ENCODE measurements around the gene CFAP54. TPM values are rescaled to one million over a fixed set of nuclear protein-coding genes. Genes with fewer than 3 reads are reported as not detected.

The CFAP54 gene, protein sequence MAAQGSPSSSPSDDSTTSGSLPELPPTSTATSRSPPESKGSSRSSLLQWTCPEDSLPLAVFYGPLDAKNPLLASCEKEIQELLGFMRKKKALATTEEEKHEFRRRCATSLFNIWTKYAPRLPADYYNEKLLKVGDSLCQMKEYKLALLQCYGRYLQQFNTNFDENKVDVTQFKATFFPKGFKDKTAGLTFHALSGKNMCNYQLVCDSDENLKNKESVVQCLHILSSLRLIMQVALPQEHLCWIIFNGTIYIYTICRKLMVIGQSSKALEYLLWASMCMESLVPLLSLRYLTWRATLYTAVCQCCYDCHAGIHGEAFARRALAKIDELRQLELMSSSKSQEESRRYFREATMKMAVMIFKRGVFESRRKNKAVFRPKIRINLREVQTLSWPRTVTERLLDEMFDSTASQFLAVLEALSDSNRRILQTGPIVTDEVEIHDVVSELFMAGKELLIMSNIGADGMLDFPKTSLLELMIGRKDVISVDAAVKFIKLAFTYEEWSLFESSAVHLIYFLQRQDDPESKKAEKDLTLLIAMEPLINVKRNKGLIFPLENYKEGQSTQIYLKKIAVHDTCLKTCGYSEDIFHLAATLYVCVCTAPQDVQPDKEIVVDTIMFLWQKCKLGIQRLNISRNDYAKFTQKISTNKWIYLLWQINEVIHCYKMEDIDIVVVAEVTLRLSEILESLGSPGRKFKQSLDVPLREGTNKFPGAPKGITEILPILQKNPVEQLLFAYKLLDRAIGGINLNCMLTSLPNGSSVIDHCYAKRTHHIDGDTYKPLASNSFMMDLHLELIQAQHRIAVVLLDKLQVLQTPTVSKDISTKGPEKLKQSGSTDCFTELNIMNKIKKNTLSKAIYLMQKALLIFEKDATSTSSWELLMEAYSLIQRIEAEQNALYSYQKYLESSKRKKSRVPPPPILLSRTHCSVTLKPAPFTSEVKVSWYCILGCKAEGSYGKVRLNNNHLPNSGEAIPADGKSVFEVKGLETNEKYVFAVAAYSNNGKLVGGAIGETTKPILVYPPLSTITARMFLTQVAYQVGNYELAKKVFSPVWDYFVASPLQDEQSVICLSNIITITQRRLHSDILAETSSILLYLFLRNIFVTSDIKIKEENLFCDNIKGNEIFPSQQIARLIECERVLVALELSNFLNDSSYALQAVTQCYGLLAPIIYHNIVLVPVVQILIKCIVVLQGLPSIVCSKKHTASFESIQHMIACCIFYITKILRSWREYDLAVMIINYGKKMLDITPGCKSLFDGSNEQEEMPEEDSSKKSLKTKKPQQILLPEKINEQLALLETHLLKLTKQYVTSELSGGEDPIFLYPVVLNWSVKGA (N-terminal part only)
- polyA plus RNA-seq (ENCODE audit: low read depth in 6 of 6): not detected

DNA sequence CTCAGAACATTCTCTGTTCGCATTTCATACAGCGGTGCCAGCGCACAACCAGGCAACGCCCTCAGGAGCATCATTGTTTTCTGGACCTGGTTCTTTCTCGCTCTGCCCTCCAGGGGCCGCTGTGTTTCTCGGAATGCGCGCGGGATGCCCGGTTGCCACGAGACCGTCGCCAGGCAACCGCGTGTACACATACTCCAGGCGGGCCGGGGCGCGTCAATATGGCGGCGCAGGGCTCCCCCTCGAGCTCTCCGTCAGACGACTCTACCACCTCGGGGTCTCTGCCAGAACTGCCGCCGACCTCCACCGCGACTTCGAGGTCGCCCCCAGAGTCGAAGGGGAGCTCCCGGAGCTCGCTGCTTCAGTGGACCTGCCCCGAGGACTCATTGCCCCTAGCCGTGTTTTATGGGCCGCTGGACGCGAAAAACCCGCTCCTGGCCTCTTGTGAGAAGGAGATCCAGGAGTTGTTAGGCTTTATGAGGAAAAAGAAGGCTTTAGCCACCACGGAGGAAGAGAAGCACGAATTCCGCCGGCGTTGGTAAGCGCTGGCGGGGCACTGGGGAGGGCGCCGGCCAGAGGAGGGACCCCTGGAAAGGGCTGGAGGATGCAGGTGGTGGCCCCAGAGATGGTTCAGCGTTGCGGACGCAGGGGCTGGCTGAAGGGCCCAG, at the start of gene CFAP54:
CFAP54 (plus strand) TSS at position 186 of the 665 bp plus-strand sequence; CDS start at position 219, 33 bp downstream.
- H3K4me1 Mint-ChIP-seq: peaks cover 13 to 17% (median 14%) of the 10 kb centered on the region in 3 donors
- H3K36me3 Mint-ChIP-seq: no peaks in the 10 kb centered on the region
- H3K4me3 Mint-ChIP-seq: peak within 1 kb of the TSS; percentile 84 to 95 (median 92)
- no peaks in the 10 kb centered on the region for H3K9me3 Mint-ChIP-seq
- DNase-seq (peak; percentile 93), ATAC-seq (ENCODE audit: low read depth in 2 of 2) (peak; percentile 96)
- peak within 1 kb of the TSS; percentile 85 to 99 (median 96) for H3K27ac Mint-ChIP-seq
- H3K27me3 Mint-ChIP-seq: peaks cover 7 to 14% (median 11%) of the 10 kb centered on the region in 3 donors

DNA sequence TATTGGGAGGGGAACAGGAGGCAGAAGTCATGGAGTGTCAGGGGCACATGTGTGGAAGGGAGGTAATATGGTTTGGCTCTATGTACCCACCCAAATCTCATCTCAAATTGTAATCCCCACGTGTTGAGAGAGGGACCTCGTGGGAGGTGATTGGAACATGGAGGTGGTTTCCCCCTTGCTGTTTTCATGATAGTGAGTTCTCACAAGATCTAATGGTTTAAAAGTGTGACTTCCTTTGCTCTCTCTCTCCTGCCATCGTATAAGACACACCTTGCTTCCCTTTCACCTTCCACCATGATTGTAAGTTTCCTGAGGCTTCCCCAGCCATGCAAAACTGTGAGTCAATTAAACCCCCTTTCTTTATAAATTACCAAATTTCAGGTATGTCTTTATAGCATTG, 47.6 kb upstream of the CFAP54 start:
- H3K36me3 Mint-ChIP-seq: no peaks in the 10 kb centered on the region
- no peaks in the 10 kb centered on the region for H3K9me3 Mint-ChIP-seq
- H3K27me3 Mint-ChIP-seq: peaks cover 0 to 5% (median 0%) of the 10 kb centered on the region in 3 donors
- ATAC-seq (ENCODE audit: low read depth in 2 of 2) (no peak), DNase-seq (no peak)
- peaks cover 8 to 15% (median 14%) of the 10 kb centered on the region in 3 donors for H3K4me1 Mint-ChIP-seq
- H3K4me3 Mint-ChIP-seq: no peak overlapping the region
- H3K27ac Mint-ChIP-seq: peak overlapping the region in 1 of 6 donors; percentile 61

DNA sequence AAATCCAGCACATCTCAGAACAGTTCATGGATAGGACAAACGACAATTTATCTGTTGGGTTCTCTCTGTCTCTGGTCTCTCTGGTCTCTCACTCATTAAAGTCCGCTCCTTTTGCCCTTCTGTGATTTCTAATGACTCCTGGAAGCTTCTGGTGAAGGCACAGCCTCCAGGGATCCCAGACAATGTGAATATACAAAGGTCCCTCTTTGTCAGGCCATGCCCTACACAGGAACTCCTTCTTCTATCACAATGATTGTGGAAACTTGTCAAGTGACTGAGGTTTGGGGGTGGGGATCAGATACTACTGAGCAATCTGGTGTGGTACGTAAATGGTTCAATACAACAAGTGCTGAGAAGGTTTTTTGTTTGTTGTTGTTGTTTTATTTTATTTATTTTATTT, 46.5 kb upstream of the CFAP54 start:
- H3K27me3 Mint-ChIP-seq: peaks cover 0 to 5% (median 0%) of the 10 kb centered on the region in 3 donors
- DNase-seq: no peak
- no peaks in the 10 kb centered on the region for H3K36me3 Mint-ChIP-seq
- no peak overlapping the region for H3K4me3 Mint-ChIP-seq
- H3K4me1 Mint-ChIP-seq: peaks cover 8 to 17% (median 14%) of the 10 kb centered on the region in 3 donors
- no peak for ATAC-seq (ENCODE audit: low read depth in 2 of 2)
- H3K9me3 Mint-ChIP-seq: no peaks in the 10 kb centered on the region
- no peak overlapping the region for H3K27ac Mint-ChIP-seq

DNA sequence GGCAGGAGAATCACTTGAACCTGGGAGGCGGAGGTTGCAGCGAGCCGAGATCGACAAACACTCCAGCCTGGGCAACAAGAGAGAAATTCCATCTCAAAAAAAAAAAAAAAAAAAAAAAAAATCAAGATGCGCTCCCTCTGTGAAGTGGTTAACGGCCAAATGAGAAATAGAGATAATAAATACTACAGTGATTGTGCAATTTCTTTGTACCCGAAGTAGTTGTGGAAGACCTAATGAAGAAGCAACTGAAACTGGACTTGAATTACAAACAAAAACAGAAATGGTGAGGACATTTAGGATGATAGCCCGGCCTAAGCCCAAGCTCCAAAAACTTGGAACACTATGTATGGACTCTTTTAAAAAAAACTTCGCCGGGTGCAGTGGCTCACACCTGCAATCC, 45.0 kb upstream of the CFAP54 start:
- DNase-seq (no peak), ATAC-seq (ENCODE audit: low read depth in 2 of 2) (no peak)
- H3K27me3 Mint-ChIP-seq: peaks cover 0 to 5% (median 0%) of the 10 kb centered on the region in 3 donors
- H3K27ac Mint-ChIP-seq: peak overlapping the region in 1 of 6 donors; percentile 77
- H3K4me3 Mint-ChIP-seq: peak overlapping the region in 1 of 8 donors; percentile 15
- no peaks in the 10 kb centered on the region for H3K36me3 Mint-ChIP-seq
- peaks cover 8 to 17% (median 14%) of the 10 kb centered on the region in 3 donors for H3K4me1 Mint-ChIP-seq
- no peaks in the 10 kb centered on the region for H3K9me3 Mint-ChIP-seq

DNA sequence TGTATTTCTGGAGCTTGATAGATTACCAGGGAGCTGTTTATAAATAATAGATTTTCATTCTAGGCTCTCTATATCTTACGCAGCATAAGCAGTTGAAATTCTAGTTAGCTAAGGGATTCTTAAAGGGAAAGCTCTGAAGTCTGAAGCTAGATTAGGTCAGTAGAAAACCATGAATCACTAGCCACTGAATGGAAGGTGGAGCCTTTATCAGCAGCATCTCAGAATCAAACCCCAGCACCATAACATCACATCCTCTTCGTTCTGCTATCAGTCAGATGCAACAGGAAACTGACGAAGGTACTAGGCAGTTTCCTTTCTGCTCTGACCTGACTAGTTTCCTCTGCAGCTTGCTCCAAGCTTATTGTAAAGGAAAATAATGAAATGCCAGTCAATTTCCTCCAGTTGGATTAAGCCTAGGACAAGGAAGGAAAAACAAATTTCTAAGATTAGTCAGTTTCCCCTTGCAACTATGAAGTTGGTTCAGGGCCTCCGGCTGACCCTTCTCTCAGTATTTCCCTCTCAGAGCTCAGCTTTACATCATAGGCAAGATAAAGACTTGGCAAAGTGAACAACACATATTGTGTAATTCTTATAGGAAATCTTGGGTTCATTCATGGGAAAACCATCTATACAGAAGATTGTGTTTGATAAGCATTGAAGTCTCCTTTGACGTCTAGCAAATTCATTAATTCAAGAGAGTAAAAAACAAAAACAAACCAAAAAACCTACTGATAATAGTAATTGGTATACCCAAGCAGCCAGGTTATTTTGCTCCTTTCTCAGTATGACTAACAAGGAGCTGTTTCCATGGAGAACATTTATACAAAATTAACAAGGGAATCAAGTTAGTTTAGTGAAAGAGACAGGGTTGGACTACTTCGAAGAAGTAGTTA, 43.4 kb upstream of the CFAP54 start:
- peak overlapping the region; percentile 62 to 92 (median 80) for H3K27ac Mint-ChIP-seq
- peaks cover 8 to 17% (median 14%) of the 10 kb centered on the region in 3 donors for H3K4me1 Mint-ChIP-seq
- H3K36me3 Mint-ChIP-seq: no peaks in the 10 kb centered on the region
- no peaks in the 10 kb centered on the region for H3K9me3 Mint-ChIP-seq
- DNase-seq: peak; percentile 29
- H3K27me3 Mint-ChIP-seq: peaks cover 0 to 5% (median 0%) of the 10 kb centered on the region in 3 donors
- peak; percentile 98 to 99 for ATAC-seq (ENCODE audit: low read depth in 2 of 2)
- H3K4me3 Mint-ChIP-seq: peak overlapping the region in 4 of 8 donors; percentile 5 to 40 (median 25)

DNA sequence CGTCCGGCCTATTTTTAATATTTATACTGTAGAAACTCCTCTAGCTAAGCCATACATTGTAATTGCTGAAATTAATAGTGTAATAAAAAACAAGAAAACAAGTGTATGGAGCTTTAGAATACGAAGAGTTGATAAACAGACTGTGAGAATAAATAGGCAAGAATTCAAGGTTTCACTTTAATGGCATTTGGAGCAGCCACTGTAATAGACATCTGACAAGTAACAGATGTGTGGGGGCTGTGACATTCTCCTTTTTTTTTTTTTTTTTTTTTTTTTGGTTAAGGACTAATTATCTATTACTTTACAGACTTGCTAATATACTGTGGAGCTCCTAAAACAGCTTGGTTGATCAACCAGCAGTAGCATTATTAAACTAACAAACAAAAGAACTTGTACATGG, 42.1 kb upstream of the CFAP54 start:
- ATAC-seq (ENCODE audit: low read depth in 2 of 2): no peak
- no peaks in the 10 kb centered on the region for H3K27me3 Mint-ChIP-seq
- DNase-seq: no peak
- peaks cover 8 to 17% (median 14%) of the 10 kb centered on the region in 3 donors for H3K4me1 Mint-ChIP-seq
- no peak overlapping the region for H3K27ac Mint-ChIP-seq
- no peaks in the 10 kb centered on the region for H3K36me3 Mint-ChIP-seq
- H3K4me3 Mint-ChIP-seq: no peak overlapping the region
- no peaks in the 10 kb centered on the region for H3K9me3 Mint-ChIP-seq

DNA sequence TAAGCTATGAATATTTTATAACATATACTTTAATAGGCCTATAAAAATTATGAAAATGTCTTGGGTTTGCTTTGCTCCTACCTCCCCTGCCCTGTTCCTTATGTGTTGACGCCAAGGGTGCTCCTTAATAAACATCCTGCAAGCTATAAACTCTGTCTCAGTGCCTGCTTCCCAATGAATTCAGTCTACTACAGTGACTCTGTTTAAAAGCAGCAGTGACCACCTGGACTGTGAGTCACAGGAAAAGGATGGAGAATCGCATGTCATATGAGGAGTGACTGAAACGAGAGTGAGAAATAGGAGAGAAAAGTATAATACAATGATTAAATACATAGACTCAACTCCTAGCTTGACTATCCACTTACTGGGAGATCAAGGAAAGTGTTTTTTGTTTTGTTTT, 41.1 kb upstream of the CFAP54 start:
- Mint-ChIP-seq H3K9me3 (no peaks in the 10 kb centered on the region), H3K4me3 (no peak overlapping the region), H3K36me3 (no peaks in the 10 kb centered on the region), H3K27ac (no peak overlapping the region), H3K27me3 (no peaks in the 10 kb centered on the region), H3K4me1 (peaks cover 8 to 17% (median 14%) of the 10 kb centered on the region in 3 donors)
- DNase-seq: no peak
- ATAC-seq (ENCODE audit: low read depth in 2 of 2): no peak

DNA sequence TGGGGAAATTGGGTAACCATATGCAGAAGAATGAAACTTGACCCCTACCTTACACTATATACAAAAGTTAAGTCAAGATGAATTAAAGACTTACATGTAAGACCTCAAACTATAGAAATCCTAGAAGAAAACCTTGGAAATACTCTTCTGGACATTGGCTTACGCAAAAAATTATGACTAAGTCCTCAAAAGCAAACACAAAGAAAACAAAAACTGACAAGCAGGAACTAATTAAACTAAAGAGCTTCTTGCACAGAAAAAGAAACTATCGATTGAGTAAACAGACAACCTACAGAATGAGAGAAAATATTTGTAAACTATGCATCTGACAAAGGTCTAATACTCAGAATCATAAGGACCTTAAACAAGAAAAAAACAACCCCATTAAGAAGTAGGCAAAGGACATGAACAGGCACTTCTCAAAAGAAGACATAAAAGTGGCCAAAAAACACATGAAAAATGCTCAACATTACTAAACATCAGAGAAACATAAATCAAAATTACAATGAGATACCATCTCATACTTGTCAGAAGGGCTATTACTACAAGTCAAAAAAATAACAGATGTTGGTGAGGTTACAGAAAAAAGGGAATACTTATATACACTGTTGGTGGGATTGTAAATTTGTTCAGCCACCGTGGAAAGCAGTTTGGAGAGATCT, 37.0 kb upstream of the CFAP54 start:
- H3K27ac Mint-ChIP-seq: peak overlapping the region in 3 of 6 donors; percentile 2 to 10 (median 5)
- peaks cover 14 to 25% (median 20%) of the 10 kb centered on the region in 3 donors for H3K4me1 Mint-ChIP-seq
- H3K27me3 Mint-ChIP-seq: no peaks in the 10 kb centered on the region
- no peak for DNase-seq
- no peak overlapping the region for H3K4me3 Mint-ChIP-seq
- H3K9me3 Mint-ChIP-seq: no peaks in the 10 kb centered on the region
- ATAC-seq (ENCODE audit: low read depth in 2 of 2): no peak
- H3K36me3 Mint-ChIP-seq: no peaks in the 10 kb centered on the region

DNA sequence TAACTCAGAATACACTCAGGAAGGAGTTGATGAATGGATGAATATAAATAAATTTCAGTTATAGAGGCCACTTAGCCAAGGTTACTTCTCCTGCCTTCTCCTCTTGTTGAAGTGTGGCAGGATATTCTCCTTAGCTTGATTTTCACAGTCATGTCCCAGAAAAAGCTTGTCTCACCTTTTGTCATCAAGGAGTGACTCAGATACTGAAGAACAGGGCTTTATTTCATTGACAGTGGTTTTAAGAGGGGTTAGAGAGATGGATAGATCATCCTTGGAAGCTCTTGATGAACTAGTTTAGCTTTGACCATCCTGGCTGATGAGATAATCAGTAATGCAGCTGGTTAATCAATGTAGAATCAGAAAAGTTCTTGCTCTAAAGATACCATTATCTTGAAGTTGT, 35.0 kb upstream of the CFAP54 start:
- Mint-ChIP-seq H3K27me3 (no peaks in the 10 kb centered on the region), H3K9me3 (no peaks in the 10 kb centered on the region), H3K4me1 (peaks cover 17 to 36% (median 24%) of the 10 kb centered on the region in 3 donors), H3K36me3 (no peaks in the 10 kb centered on the region), H3K4me3 (no peak overlapping the region), H3K27ac (no peak overlapping the region)
- no peak for ATAC-seq (ENCODE audit: low read depth in 2 of 2)
- no peak for DNase-seq

DNA sequence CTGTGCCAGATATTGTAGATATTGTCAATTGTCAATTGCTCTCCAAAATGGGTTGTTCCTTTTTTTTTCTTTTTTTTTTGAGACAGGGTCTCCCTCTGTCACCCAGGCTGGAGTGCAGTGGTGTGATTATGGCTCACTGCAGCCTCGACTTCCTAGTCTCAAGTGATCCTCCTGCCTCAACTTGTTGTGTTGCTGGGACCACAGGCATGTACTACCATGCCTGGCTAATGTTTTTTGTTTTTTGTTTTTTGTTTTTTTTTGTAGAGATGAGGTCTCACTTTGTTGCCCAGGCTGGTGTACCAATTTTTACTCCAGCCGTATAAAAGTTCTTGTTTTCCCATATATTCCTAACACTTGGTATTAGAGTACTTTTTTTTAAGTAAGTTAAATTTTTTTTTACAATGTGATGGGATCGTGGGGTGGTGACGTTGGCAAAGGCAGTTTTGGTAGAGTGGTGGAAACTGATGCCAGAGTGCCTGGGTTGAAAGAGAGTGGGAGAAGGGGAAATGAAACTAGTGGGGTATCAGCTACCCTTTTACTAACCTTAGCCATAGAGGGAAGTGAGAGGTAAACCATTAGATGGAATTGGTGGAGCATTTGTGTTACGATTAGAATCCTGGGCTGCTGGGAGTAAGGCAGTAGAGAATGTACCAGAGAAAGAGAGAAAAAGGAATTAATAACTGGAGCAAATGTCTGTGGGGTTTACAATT, 33.0 kb upstream of the CFAP54 start:
- ATAC-seq (ENCODE audit: low read depth in 2 of 2) (peak; percentile 96 to 98), DNase-seq (peak; percentile 72)
- Mint-ChIP-seq H3K27ac (peak overlapping the region; percentile 4 to 86 (median 62)), H3K4me3 (peak overlapping the region in 5 of 8 donors; percentile 2 to 87 (median 57)), H3K9me3 (no peaks in the 10 kb centered on the region), H3K4me1 (peaks cover 17 to 40% (median 24%) of the 10 kb centered on the region in 3 donors), H3K36me3 (no peaks in the 10 kb centered on the region), H3K27me3 (no peaks in the 10 kb centered on the region)
